Left colon (tissue), 2 donors: ENCODE results near the gene SLC35A3. TPM values are rescaled to one million over a fixed set of nuclear protein-coding genes. Genes with fewer than 3 reads are reported as not detected.
"Not testable (repeated sequence)": the region's sequence is repeated elsewhere in the genome, so short reads cannot be mapped to it uniquely, and the experiment has no call there.

Experiments used
- ATAC-seq: fragments of 200-7000 bp; cut with Tn5 transposase; one replicate; pipeline ENCODE4 v1.9.1; 2020; ENCODE audit warnings: mild to moderate bottlenecking, moderate library complexity
- DNase-seq, 2 donors: peaks; one replicate each; pipeline ENCODE4 v3.0.0-alpha.2; 2020
- intact Hi-C, 2 donors: fragments of 100-400 bp; cut with DNase I in 1 of 2; cut with micrococcal nuclease in 1 of 2; formaldehyde crosslinking; loops; one replicate each; pipeline versions ENCODE4 v1.11.2 to v1.14.0; 2022; cut with DNase I, micrococcal nuclease
- total RNA-seq, 2 donors: library from RNA; stranded (reverse); fragmentation: NEBNext Ultra II Directional; extraction: Animal tissue kit (Norgen Biotek cat#: 25700); gene quantifications; one replicate each; pipeline ENCODE4 v1.2.1, GENCODE V29; 2021
- donor health status: DM: no; HTN: no; CAD: no.
- donor health status: DM: yes; HTN: yes; CAD: no.

The SLC35A3 gene
- total RNA-seq, 2 donors from 2014 or later: 180 to 192 TPM

GRCh38 chr1:99968214-99968613 lies 1.6 kb upstream of the SLC35A3 start:
- DNase-seq: no peak
- intact Hi-C loops: no loop called here
- ATAC-seq: no peak

- DNase-seq: no peak
- ATAC-seq: peak; percentile 16
- intact Hi-C loops: no loop called here
Observed at GRCh38 chr1:99969260-99969728, 502 bp upstream of the SLC35A3 start.

- ATAC-seq (no peak), DNase-seq (peak in 1 of 2 donors; percentile 56)
- intact Hi-C loops: no loop called here
Observed at GRCh38 chr1:99970713-99971255, 988 bp downstream of the SLC35A3 start.

GRCh38 chr1:99972066-99972465 lies 2.3 kb downstream of the SLC35A3 start:
- intact Hi-C loops, DNase-seq, ATAC-seq: not testable (repeated sequence)

- intact Hi-C loops: no loop called here
- peak; percentile 13 to 53 for DNase-seq
- ATAC-seq: peak; percentile 87
Observed at GRCh38 chr1:99975529-99975928, 5.7 kb downstream of the SLC35A3 start.

GRCh38 chr1:99977326-99977725 lies 7.5 kb downstream of the SLC35A3 start:
- DNase-seq (peak in 1 of 2 donors; percentile 42), ATAC-seq (peak; percentile 51)
- intact Hi-C loops: not testable (repeated sequence)

- no peak for DNase-seq
- ATAC-seq: no peak
Observed at GRCh38 chr1:99978218-99978617, 8.4 kb downstream of the SLC35A3 start.

GRCh38 chr1:99979091-99979490 lies 9.3 kb downstream of the SLC35A3 start:
- intact Hi-C loops: no loop called here
- DNase-seq (no peak), ATAC-seq (no peak)

More at GRCh38 chr1:99978218-99978617, 8.4 kb downstream of the SLC35A3 start:
- intact Hi-C loops: no loop called here

GRCh38 chr1:99980928-99981327 lies 11.1 kb downstream of the SLC35A3 start:
- ATAC-seq (no peak), DNase-seq (no peak)
- intact Hi-C loops: no loop called here

GRCh38 chr1:99986656-99987225 lies 16.9 kb downstream of the SLC35A3 start:
- intact Hi-C loops: no loop called here
- ATAC-seq: peak; percentile 88
- DNase-seq: peak; percentile 24 to 41

GRCh38 chr1:99988210-99988765 lies 18.5 kb downstream of the SLC35A3 start:
- ATAC-seq (no peak), DNase-seq (no peak)
- intact Hi-C loops: no loop called here

GRCh38 chr1:99992044-99992722 lies 22.4 kb downstream of the SLC35A3 start:
- intact Hi-C loops: no loop called here
- no peak for ATAC-seq
- DNase-seq: no peak

- no peak for ATAC-seq
- intact Hi-C loops: no loop called here
Observed at GRCh38 chr1:99992760-99993467, 23.1 kb downstream of the SLC35A3 start.

GRCh38 chr1:99993468-99993845 lies 23.7 kb downstream of the SLC35A3 start:
- DNase-seq (no peak), ATAC-seq (no peak)
- intact Hi-C loops: no loop called here

More at GRCh38 chr1:99992760-99993467, 23.1 kb downstream of the SLC35A3 start:
- no peak for DNase-seq

- DNase-seq: no peak
- intact Hi-C loops: no loop called here
- no peak for ATAC-seq
Observed at GRCh38 chr1:99994496-99994895, 24.7 kb downstream of the SLC35A3 start.

- ATAC-seq: peak; percentile 82
- intact Hi-C loops: no loop called here
- DNase-seq: no peak
Observed at GRCh38 chr1:99996951-99997350, 27.2 kb downstream of the SLC35A3 start.

- intact Hi-C loops: no loop called here
- DNase-seq (no peak), ATAC-seq (no peak)
Observed at GRCh38 chr1:100001462-100001861, 31.7 kb downstream of the SLC35A3 start.

- ATAC-seq: no peak
- no peak for DNase-seq
- intact Hi-C loops: no loop called here
Observed at GRCh38 chr1:100005424-100005823, 35.6 kb downstream of the SLC35A3 start.

GRCh38 chr1:100006688-100007087 lies 36.9 kb downstream of the SLC35A3 start:
- intact Hi-C loops: no loop called here
- ATAC-seq (no peak), DNase-seq (no peak)
